Measurements from ENCODE around the gene TRNAU1AP.

- TF ChIP-seq CTCF (IDR thresholded peaks at IDR 0.05; ENCODE audit: low read length) (no peak), EZH2 (optimal IDR thresholded peaks at IDR 0.05; ENCODE audit: low read depth, low read length) (no peak), EZH2phosphoT487 (IDR thresholded peaks at IDR 0.05; ENCODE audit: low read length) (no peak)
Observed at GRCh38 chr1:28565726-28566125, 12.8 kb downstream of the TRNAU1AP start.
